SIG-M5 (cell line): Measurements from ENCODE around the gene RAP2C.

Experiments
- DNase-seq: peaks from one replicate; lab custom pipeline; 2025; lab: John Stamatoyannopoulos, UW

Gene RAP2C

DNA sequence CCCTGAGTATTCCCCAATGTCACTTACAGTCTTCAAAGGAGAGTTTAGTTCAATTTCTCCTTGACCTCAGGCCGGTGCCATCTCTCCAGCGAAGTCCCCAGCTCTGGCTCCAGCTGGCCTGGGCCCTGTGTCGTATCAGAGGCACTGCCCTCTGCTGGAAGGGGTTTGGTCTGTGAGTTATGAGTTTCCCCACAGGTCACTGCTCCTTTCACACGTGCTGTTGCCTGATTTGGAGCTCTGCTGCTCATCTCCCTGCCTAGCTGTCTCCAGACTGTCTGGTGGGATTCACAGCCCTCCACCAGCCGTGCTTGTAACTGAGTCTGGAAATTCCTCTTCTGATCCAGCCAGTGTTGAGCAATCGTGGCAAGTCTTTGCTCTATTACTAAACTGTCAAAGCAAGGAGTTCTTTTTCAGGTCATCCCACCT, at the start of gene RAP2C:
TSS of gene RAP2C (minus strand) at position 105 of the 426 bp plus-strand sequence. CDS start 2,179 bp downstream, outside the sequence.
- DNase-seq, result peak; percentile 2

- DNase-seq, result no peak
These were observed 48.1 kb upstream of the RAP2C start for GRCh38 chrX:132267392-132267791.

- no peak for DNase-seq
These were observed 47.5 kb upstream of the RAP2C start for GRCh38 chrX:132266583-132267355.

DNA sequence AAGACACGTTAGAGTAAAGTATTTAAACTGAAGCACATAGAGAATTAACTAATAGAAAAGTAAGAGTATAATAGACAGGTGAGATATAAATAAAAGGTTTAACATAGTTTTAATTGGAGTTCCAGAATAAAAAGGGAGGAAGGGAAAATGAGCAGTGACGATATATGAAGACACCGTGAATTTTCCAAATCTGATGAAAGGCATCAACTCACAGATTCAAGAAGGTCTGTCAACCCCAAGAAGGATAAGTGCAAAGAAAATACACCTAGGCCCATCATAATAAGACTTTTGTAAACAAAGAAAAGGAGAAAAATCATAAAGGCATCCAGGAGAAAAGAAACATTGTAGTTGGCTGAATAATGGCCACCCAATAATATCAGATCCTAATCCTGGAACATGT, 43.9 kb upstream of the RAP2C start:
- DNase-seq, result no peak

DNA sequence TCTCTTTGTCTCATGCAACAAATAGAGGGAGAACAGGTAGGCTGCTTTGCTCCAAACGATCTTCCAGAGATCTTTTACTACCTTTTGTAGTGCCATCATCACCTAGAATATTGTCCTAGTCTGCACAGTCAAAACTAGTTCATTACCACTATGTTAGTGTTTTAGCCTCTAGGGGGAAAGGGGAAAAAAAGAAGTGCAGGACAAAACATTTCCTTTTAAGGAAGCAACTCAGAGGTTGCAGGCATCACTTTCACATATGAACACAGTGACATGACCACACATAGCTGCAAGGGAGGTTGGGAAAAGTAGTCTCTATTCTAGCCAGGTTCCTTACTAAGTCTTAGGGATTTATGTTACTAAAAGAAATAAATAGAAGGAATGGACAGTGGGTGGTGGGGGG, 39.3 kb upstream of the RAP2C start:
- DNase-seq, result no peak

GRCh38 chrX:132257116-132257515, 37.9 kb upstream of the RAP2C start:
- DNase-seq, result no peak

DNA sequence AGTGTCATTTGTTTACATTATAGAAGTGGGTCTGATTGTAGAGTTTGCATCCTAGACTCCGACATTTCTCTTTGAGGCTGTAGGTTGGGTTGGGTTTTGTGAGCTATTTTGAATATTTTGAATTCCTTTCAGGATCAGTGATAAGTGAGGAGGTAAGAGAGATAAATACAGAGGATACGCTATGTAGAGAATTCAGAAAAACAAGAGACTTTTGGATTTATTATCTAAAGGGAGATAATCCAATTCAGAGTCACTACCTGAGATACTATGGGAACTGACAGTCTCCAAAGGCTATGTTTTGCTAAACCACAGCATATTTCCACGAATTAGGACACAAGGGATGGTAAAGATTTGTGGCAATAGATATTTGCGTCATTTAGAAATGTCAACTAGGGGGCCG, 16.9 kb upstream of the RAP2C start:
- DNase-seq, result no peak

GRCh38 chrX:132235488-132235887, 16.2 kb upstream of the RAP2C start:
- DNase-seq, result no peak

GRCh38 chrX:132231587-132231986, 12.3 kb upstream of the RAP2C start:
- DNase-seq, result no peak

DNA sequence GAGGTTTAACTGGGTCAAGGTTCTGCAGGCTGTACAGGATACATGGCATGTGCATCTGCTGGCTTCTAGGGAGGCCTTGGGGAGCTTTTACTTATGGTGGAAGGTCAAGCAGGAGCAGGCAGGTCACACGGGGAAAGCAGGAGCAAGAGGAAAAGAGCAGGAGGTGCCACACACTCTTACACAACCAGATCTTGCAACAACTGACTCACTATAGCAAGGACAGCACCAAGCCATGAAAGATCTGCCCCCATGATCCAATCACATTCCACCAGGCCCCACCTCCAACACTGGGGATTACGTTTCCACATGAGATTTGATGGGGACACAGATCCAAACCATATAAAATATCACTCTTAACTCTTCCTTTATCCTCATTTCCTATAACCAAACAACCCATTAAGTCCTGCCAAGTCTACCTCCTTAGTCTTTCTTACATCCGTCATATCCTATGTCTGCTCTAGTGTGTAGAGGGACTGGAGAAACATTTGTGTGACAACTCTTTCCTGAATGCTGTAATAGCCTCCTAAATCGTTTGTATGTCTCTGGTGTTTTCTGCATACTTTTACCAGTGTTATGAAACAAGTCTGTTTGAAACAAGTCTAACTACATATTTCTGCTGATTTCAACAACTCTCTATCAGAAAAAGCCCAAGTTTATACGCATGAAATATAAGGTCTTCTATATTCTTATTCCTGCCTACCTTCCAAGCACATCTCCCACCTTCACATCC, 8.3 kb upstream of the RAP2C start:
- DNase-seq, result no peak

DNA sequence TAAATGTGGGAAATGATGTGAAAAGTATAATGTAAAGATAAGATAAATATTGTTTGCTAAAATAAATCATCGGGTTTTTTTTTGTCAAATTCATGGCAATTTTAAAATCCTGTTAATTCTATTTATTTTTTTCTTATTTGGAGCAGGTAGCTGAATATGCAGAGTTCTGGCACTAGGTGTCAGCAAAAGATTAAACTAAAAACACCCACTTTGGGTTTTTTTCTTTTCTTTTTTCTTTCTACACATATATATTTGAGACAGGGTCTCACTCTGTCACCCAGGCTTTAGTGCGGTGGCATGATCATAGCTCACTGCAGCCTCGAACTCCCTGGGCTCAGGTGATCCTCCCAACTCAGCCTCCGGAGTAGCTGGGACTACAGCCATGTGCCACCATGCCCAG, 6.9 kb upstream of the RAP2C start:
- no peak for DNase-seq

GRCh38 chrX:132218100-132218812, 991 bp downstream of the RAP2C start:
- peak; percentile 5 for DNase-seq

GRCh38 chrX:132217203-132218073, 1.8 kb downstream of the RAP2C start:
- DNase-seq, result peak; percentile 5

GRCh38 chrX:132216806-132217202, 2.4 kb downstream of the RAP2C start:
- no peak for DNase-seq

GRCh38 chrX:132216283-132216682, 3.0 kb downstream of the RAP2C start:
- no peak for DNase-seq

DNA sequence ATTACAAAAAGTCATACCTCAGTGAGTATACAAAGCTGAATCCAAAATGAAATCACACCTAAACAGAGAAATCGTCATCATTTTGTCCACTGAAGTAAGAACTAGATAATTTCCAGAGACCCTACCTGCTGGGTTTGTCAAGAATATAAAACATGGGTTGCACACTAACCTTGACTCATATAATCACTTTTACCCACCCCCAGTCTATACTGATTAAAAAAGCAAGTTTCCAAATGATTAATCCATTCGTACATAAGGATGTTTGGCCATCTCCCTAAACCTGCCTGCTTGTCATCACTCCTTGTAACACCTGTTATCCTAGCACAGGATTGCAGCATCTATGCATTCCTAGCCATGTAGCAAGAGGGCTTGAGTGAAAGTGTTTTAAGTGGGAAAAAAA, 4.7 kb downstream of the RAP2C start:
- DNase-seq, result no peak

DNA sequence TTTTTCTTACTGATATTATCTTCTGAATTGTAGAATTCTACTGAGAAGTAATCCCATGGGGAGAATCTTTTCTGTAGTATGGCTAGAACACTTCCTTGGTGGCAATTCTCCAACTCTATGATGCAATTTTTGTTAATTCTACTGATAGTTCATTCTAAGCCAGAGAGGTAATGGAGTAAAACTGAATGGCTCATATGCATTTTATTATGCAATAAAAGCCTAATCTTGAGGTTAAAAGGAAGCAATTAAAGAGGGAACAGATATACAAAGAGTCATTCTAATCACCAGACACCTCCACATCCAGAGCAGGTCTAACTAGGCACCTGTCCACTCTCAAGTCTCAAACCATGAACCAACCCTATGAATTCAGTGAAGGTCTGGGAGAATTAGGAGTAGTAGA, 9.7 kb downstream of the RAP2C start:
- DNase-seq, result no peak

- DNase-seq, result no peak
These were observed 10.8 kb downstream of the RAP2C start for GRCh38 chrX:132208422-132208821.

DNA sequence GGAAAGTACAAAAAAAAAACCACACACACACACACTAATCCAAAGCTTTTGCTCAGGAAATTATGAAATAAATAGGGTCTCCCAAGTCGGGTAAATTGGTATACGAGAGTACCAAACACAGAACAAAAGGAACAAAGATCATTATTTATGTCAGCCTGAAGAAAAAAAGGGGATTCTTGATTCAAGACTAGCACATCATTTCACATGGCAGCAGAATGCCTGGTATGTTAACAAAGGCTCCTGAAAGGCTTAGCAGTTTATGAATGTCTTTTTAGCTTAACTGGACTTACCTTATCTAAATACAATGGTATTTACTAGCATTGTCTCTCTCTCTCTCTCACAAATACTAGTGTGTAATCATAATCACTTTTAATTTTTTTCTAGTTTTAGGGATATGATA, 11.3 kb downstream of the RAP2C start:
- DNase-seq, result no peak

DNA sequence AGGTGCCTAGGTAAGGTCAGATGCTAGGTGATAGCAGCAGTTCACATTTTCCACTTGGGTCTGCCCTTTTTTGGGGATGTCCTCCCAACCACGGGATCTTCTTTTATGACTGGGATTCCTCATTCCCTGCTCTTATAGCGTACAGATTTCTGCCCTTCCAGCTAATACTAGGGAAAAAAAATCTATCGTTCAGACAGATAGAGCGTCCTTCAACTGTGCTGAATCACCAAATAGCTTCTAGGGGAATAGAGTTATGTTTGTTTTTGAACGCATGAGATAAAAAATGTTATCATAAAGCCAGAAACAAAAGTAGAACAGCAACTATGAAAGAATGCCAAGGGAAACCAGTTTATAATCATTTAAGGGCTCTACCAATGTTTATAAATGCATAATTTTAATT, 13.0 kb downstream of the RAP2C start:
- no peak for DNase-seq

- no peak for DNase-seq
These were observed 14.6 kb downstream of the RAP2C start for GRCh38 chrX:132204629-132205028.

DNA sequence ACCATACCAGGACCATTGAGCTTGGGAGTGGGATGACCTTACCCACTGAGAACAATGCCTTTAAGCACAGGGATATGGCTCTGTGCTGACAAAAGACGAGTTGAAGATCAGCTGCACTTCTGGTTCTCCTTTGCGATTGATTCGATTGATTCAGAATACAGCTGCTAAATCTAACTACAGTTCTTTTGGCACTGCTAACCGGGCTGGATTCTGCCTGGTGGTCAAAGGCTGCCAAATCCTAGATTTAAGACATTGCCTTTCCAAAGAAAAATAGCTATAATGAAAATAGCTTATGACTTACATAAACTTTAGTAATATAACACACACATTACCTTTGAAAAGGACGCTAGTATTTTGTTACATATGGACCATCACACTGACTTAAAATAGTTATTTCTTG, 18.3 kb downstream of the RAP2C start:
- DNase-seq, result no peak
